Esophagus squamous epithelium (tissue), 5 donors: Measurements from ENCODE around the gene PRMT7. TPM values are rescaled to one million over a fixed set of nuclear protein-coding genes. Genes with fewer than 3 reads are reported as not detected.
A peak's percentile ranks its signal among the peaks of the same experiment; 100 is the strongest.

ENCODE experiments used
- DNase-seq: peaks from one replicate; lab custom pipeline; 2025; lab: John Stamatoyannopoulos, UW
- H3K27ac ChIP-seq, 4 donors: fragments of 200-600 bp; sonication (generic); one replicate each; pipeline ENCODE4 v1.5.1; 2016 to 2019; ENCODE audit warnings: mild to moderate bottlenecking in 1 of 4
- H3K27me3 ChIP-seq, 4 donors: fragments of 200-600 bp; sonication (generic); 1 replicate in 3 of 4; 2 replicates in 1 of 4; pipeline versions ENCODE4 v1.5.1 to v1.6.0; 2017 to 2021; ENCODE audit warnings: antibody characterized with exemption in 1 of 4
- H3K36me3 ChIP-seq, 3 donors: fragments of 200-600 bp; sonication (generic); one replicate each; pipeline ENCODE4 v1.5.1; 2016 to 2019
- H3K4me1 ChIP-seq, 3 donors: fragments of 200-600 bp; sonication (generic); one replicate each; pipeline ENCODE4 v1.5.1; 2017 to 2019
- H3K4me3 ChIP-seq, 4 donors: fragments of 200-600 bp; sonication (generic); 1 replicate in 3 of 4; 2 replicates in 1 of 4; pipeline ENCODE4 v1.5.1; 2016 to 2019; ENCODE audit warnings: mild to moderate bottlenecking in 2 of 4, moderate library complexity in 1 of 4
- H3K9me3 ChIP-seq, 3 donors: fragments of 200-600 bp; sonication (generic); one replicate each; pipeline ENCODE4 v1.5.1; 2016 to 2019
- CTCF ChIP-seq, 6 experiments: fragments of 450-650 bp in 4 of 6; fragments of 200-600 bp in 2 of 6; sonication (generic) in 2 of 6; IDR thresholded peaks; one replicate each; pipeline ENCODE4 v1.5.1; 2016 to 2019; ENCODE audit warnings: antibody characterized with exemption in 6 of 6, mild to moderate bottlenecking in 4 of 6, moderate library complexity in 4 of 6
- POLR2A ChIP-seq, 4 donors: fragments of 450-650 bp; IDR thresholded peaks; one replicate each; pipeline ENCODE4 v1.6.1; 2017; ENCODE audit warnings: antibody characterized with exemption in 4 of 4, mild to moderate bottlenecking in 4 of 4, moderate library complexity in 3 of 4
- WGBS, 2 donors: methylation state at CpG; one replicate each; pipeline ENCODE4 v1.1.5; 2018; 5-methylcytosine and 5-hydroxymethylcytosine counted together
- intact Hi-C: fragments of 100-400 bp; cut with DNase I; formaldehyde crosslinking; loops from one replicate; pipeline ENCODE4 v1.15.0; 2022
- total RNA-seq, 4 donors: library from RNA; depleted of rRNA; stranded (reverse); fragments of >200 nt; gene quantifications; one replicate each; pipeline ENCODE4 v1.1.0, GENCODE V29; 2016
- donor health status: DM: yes; HTN: yes; CAD: no.

PRMT7 gene
- total RNA-seq, 4 donors from 2014 or later = 15.2 to 35.7 (median 21.2) TPM

- Histone ChIP-seq H3K4me3 (no peak overlapping the region), H3K27me3 (no peaks in the 10 kb centered on the region), H3K4me1 (peaks cover 0 to 36% (median 14%) of the 10 kb centered on the region in 3 donors), H3K27ac (no peak overlapping the region), H3K36me3 (peaks cover 0 to 72% (median 4%) of the 10 kb centered on the region in 3 donors), H3K9me3 (no peaks in the 10 kb centered on the region)
- DNase-seq = no peak
- no peak for TF ChIP-seq CTCF (IDR thresholded peaks at IDR 0.05)
- no peak for TF ChIP-seq POLR2A (IDR thresholded peaks at IDR 0.05)
- intact Hi-C loops = loop anchor here (2.0 kb wide), 1 partner anchor 68 kb away; no protein-coding TSS in a partner anchor
- 33 to 51% methylated on average over 3 of the region's 3 CpGs for WGBS, 2 donors
These were observed 18.1 kb downstream of the PRMT7 start for GRCh38 chr16:68328860-68329390.

GRCh38 chr16:68331879-68332410, 21.1 kb downstream of the PRMT7 start:
- WGBS, 2 donors = 40 to 48% methylated on average over 4 of the region's 4 CpGs
- peaks cover 0 to 46% (median 18%) of the 10 kb centered on the region in 3 donors for H3K4me1 ChIP-seq
- no peak for TF ChIP-seq CTCF (IDR thresholded peaks at IDR 0.05)
- no peak for TF ChIP-seq POLR2A (IDR thresholded peaks at IDR 0.05)
- no peak for DNase-seq
- peaks cover 0 to 54% (median 0%) of the 10 kb centered on the region in 3 donors for H3K36me3 ChIP-seq
- no peak overlapping the region for H3K4me3 ChIP-seq
- intact Hi-C loops = no loop called here
- H3K27ac ChIP-seq = peak overlapping the region in 3 of 4 donors; percentile 44 to 48 (median 47)
- no peaks in the 10 kb centered on the region for H3K9me3 ChIP-seq
- no peaks in the 10 kb centered on the region for H3K27me3 ChIP-seq

GRCh38 chr16:68332411-68333121, 21.7 kb downstream of the PRMT7 start:
- WGBS, 2 donors = 52 to 73% methylated on average over 7 of the region's 7 CpGs
- DNase-seq = no peak

GRCh38 chr16:68335175-68335574, 24.4 kb downstream of the PRMT7 start:
- Histone ChIP-seq H3K4me1 (peaks cover 0 to 35% (median 18%) of the 10 kb centered on the region in 3 donors), H3K27me3 (no peaks in the 10 kb centered on the region), H3K27ac (no peak overlapping the region), H3K4me3 (no peak overlapping the region), H3K9me3 (no peaks in the 10 kb centered on the region), H3K36me3 (peaks cover 1 to 67% (median 10%) of the 10 kb centered on the region in 3 donors)
- no peak for DNase-seq
- intact Hi-C loops = no loop called here
- 88 to 91% methylated on average over 5 of the region's 5 CpGs for WGBS, 2 donors
- TF ChIP-seq CTCF (IDR thresholded peaks at IDR 0.05) (no peak), POLR2A (IDR thresholded peaks at IDR 0.05) (no peak)

More at GRCh38 chr16:68332411-68333121, 21.7 kb downstream of the PRMT7 start:
- H3K27ac ChIP-seq = peak overlapping the region in 3 of 4 donors; percentile 44 to 48 (median 47)
- H3K9me3 ChIP-seq = no peaks in the 10 kb centered on the region
- H3K27me3 ChIP-seq = no peaks in the 10 kb centered on the region
- H3K4me3 ChIP-seq = no peak overlapping the region
- peaks cover 0 to 52% (median 0%) of the 10 kb centered on the region in 3 donors for H3K36me3 ChIP-seq
- H3K4me1 ChIP-seq = peaks cover 0 to 46% (median 18%) of the 10 kb centered on the region in 3 donors
- TF ChIP-seq POLR2A (IDR thresholded peaks at IDR 0.05) = no peak
- no peak for TF ChIP-seq CTCF (IDR thresholded peaks at IDR 0.05)
- intact Hi-C loops = no loop called here
